PC-9 (cell line): ENCODE measurements around the gene TBC1D2. TPM values are rescaled to one million over a fixed set of nuclear protein-coding genes. Genes with fewer than 3 reads are reported as not detected.

Experiments used
- Bru-seq: library from RNA; stranded (reverse); fragments of 400-500 nt; gene quantifications from one replicate; lab custom pipeline; 2021; lab: Mats Ljungman, UMichigan
- BruChase-seq, 2 experiments: library from RNA; stranded (reverse); fragments of 400-500 nt; gene quantifications; one replicate each; lab custom pipeline; 2021; lab: Mats Ljungman, UMichigan
- BruUV-seq: library from RNA; stranded (reverse); fragments of 400-500 nt; replicated peaks from 2 replicates; lab custom pipeline; 2021; lab: Mats Ljungman, UMichigan
- CTCF ChIA-PET: fragments of 300-600 bp; sonication (Branson Sonifier 250); formaldehyde crosslinking; loops from one replicate; lab custom pipeline; 2022; ENCODE audit warnings: antibody characterized with exemption; lab: Charles Lee
- POLR2A ChIA-PET: fragments of 300-600 bp; sonication (Branson Sonifier 250); formaldehyde crosslinking; loops from one replicate; lab custom pipeline; 2022; ENCODE audit warnings: antibody characterized with exemption; ENCODE audit not compliant: unreplicated experiment; lab: Charles Lee
- DNase-seq, 2 experiments: peaks; one replicate each; pipeline versions ENCODE4 v3.0.0 to v3.0.0-alpha.2; 2015 to 2022; ENCODE audit warnings: mixed read lengths in 1 of 2
- H2AFZ ChIP-seq: fragments of 200-600 bp; sonication (generic); 2 replicates; pipeline ENCODE4 v1.8.1; 2017; ENCODE audit warnings: antibody characterized with exemption
- H3F3A ChIP-seq: fragments of 200-600 bp; sonication (generic); 2 replicates; pipeline ENCODE4 v1.8.1; 2017; ENCODE audit warnings: antibody characterized with exemption, mild to moderate bottlenecking, low read depth; ENCODE audit not compliant: insufficient read depth
- H3K27ac ChIP-seq: fragments of 200-600 bp; sonication (generic); 2 replicates; pipeline ENCODE4 v1.6.1; 2016; ENCODE audit warnings: mixed run types
- H3K27me3 ChIP-seq: fragments of 200-600 bp; sonication (generic); 2 replicates; pipeline ENCODE4 v1.6.1; 2016; ENCODE audit warnings: low read depth, mixed run types; ENCODE audit not compliant: insufficient read depth
- H3K36me3 ChIP-seq: fragments of 200-600 bp; sonication (generic); 2 replicates; pipeline ENCODE4 v1.6.1; 2016; ENCODE audit warnings: low read depth, mixed run types
- H3K4me1 ChIP-seq: fragments of 200-600 bp; sonication (generic); replicated peaks from 2 replicates; pipeline ENCODE4 v1.6.1; 2016; ENCODE audit warnings: mixed run types; ENCODE audit not compliant: insufficient read depth
- H3K4me2 ChIP-seq: fragments of 200-600 bp; sonication (generic); 2 replicates; pipeline ENCODE4 v1.6.1; 2017; ENCODE audit warnings: mixed run types
- H3K4me3 ChIP-seq: fragments of 200-600 bp; sonication (generic); 2 replicates; pipeline ENCODE4 v1.6.1; 2016; ENCODE audit warnings: mixed run types
- H3K79me2 ChIP-seq: fragments of 200-600 bp; sonication (generic); 2 replicates; pipeline ENCODE4 v1.6.1; 2017; ENCODE audit warnings: low read depth, mixed run types
- H3K9me2 ChIP-seq: fragments of 200-600 bp; sonication (generic); 2 replicates; pipeline ENCODE4 v1.8.1; 2017; ENCODE audit warnings: mild to moderate bottlenecking; ENCODE audit not compliant: insufficient read depth
- H3K9me3 ChIP-seq: fragments of 200-600 bp; sonication (generic); 2 replicates; pipeline ENCODE4 v1.8.1; 2016; ENCODE audit warnings: low read depth; ENCODE audit not compliant: insufficient read depth
- H4K20me1 ChIP-seq: fragments of 200-600 bp; sonication (generic); 2 replicates; pipeline ENCODE4 v1.8.1; 2017; ENCODE audit not compliant: insufficient read depth
- EZH2 ChIP-seq: fragments of 200-600 bp; sonication (generic); IDR thresholded peaks from 2 replicates; pipeline ENCODE4 v1.8.0; 2017; ENCODE audit warnings: antibody characterized with exemption, low read depth
- intact Hi-C: fragments of 100-400 bp; cut with micrococcal nuclease; formaldehyde crosslinking; loops from one replicate; pipeline ENCODE4 v1.10.0; 2022; ENCODE audit not compliant: unreplicated experiment
- long read RNA-seq: library from polyadenylated mRNA; stranded (forward); transcript quantifications from one replicate; pipeline ENCODE4 v2.0.0, GENCODE V29; 2022
- total RNA-seq: library from RNA; stranded (reverse); gene quantifications from 2 replicates; pipeline ENCODE4 v1.2.3, GENCODE V29; 2021
- TF ChIP-seq, protein P1 (sequence below): fragments of 200-600 bp; sonication (generic); conservative IDR thresholded peaks from 2 replicates; pipeline ENCODE4 v1.6.1; 2017; ENCODE audit warnings: mixed run types, antibody characterized with exemption, mild to moderate bottlenecking, moderate library complexity

Gene TBC1D2, protein sequence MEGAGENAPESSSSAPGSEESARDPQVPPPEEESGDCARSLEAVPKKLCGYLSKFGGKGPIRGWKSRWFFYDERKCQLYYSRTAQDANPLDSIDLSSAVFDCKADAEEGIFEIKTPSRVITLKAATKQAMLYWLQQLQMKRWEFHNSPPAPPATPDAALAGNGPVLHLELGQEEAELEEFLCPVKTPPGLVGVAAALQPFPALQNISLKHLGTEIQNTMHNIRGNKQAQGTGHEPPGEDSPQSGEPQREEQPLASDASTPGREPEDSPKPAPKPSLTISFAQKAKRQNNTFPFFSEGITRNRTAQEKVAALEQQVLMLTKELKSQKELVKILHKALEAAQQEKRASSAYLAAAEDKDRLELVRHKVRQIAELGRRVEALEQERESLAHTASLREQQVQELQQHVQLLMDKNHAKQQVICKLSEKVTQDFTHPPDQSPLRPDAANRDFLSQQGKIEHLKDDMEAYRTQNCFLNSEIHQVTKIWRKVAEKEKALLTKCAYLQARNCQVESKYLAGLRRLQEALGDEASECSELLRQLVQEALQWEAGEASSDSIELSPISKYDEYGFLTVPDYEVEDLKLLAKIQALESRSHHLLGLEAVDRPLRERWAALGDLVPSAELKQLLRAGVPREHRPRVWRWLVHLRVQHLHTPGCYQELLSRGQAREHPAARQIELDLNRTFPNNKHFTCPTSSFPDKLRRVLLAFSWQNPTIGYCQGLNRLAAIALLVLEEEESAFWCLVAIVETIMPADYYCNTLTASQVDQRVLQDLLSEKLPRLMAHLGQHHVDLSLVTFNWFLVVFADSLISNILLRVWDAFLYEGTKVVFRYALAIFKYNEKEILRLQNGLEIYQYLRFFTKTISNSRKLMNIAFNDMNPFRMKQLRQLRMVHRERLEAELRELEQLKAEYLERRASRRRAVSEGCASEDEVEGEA
- total RNA-seq, result 42.9 and 44.7 TPM in 2 replicates
- Bru-seq, nascent RNA, result percentile 81 among the genes with signal in this experiment
- BruChase-seq, experiment 1, labeled RNA remaining after a 2-hour chase, result percentile 75 among the genes with signal in this experiment
- percentile 68 among the genes with signal in this experiment for BruChase-seq, experiment 2, labeled RNA remaining after a 6-hour chase
- long read RNA-seq, transcript TBC1D2-205 (13 exons, 3,349 nt), result major isoform, 58 of 213 reads
- long read RNA-seq, partial matches to known transcripts, result 8 of 213 reads
- long read RNA-seq, other reads (novel, unspliced or antisense), result 143 of 213 reads

DNA sequence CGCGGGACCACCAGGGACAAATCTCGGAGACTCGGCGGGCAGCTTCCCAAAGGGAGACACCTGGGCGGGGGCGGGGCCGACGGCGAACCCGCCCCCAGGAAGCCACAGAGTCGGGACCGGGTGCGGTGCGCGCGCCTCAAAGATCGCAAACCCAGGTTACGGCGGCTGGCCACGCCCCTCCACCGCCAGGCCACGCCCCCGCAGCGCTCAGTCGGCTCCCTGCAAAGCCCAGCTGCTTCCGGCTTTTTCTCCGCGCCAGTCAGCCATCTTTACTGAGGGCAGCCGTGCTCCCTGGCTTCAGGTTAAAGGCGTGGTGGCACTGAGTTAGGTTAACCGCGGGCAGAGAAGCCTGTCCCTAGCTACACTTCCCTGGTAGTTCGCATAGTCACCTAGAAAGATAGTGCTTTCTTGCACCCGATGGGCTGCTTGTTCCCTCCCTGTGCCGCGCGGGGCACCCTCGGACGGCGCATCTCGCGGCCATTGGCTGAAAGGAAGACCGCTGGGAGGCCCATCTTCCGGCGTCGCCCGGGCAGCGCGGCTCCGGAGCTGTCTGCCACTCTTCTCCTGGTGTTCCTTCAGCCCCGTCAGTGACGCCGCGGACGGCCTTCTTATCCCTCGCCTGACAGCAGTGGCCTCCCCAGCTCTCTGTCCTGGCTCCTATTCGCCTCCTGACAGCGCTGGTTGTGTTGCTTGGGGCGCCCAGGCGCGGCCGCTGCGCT lies at the start of gene TBC1D2:
Gene TBC1D2, minus strand, starts transcription at position 72 of the 719 bp plus-strand sequence. CDS start 108 bp downstream, outside the sequence.
- H3F3A ChIP-seq, result peaks cover 48% of the 10 kb centered on the region
- POLR2A ChIA-PET, result interaction anchor here (0.6 to 1.1 kb wide), 8 partner anchors 24 to 439 kb away, joined by 3 to 9 read pairs (median 4); partner anchors contain the start of gene TRMO
- peak within 1 kb of the TSS; percentile 83 for H2AFZ ChIP-seq
- H3K27me3 ChIP-seq, result no peaks in the 10 kb centered on the region
- peak; percentile 85 to 99 for DNase-seq
- H3K4me1 ChIP-seq, result peaks cover 49% of the 10 kb centered on the region
- H4K20me1 ChIP-seq, result no peaks in the 10 kb centered on the region
- H3K79me2 ChIP-seq, result peaks cover 44% of the 10 kb centered on the region
- TF ChIP-seq, protein P1, sequence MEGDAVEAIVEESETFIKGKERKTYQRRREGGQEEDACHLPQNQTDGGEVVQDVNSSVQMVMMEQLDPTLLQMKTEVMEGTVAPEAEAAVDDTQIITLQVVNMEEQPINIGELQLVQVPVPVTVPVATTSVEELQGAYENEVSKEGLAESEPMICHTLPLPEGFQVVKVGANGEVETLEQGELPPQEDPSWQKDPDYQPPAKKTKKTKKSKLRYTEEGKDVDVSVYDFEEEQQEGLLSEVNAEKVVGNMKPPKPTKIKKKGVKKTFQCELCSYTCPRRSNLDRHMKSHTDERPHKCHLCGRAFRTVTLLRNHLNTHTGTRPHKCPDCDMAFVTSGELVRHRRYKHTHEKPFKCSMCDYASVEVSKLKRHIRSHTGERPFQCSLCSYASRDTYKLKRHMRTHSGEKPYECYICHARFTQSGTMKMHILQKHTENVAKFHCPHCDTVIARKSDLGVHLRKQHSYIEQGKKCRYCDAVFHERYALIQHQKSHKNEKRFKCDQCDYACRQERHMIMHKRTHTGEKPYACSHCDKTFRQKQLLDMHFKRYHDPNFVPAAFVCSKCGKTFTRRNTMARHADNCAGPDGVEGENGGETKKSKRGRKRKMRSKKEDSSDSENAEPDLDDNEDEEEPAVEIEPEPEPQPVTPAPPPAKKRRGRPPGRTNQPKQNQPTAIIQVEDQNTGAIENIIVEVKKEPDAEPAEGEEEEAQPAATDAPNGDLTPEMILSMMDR, result 0 out of 2 replicates have a peak, but pooled peaks have one; percentile 21
- no peak for TF ChIP-seq EZH2
- H3K4me2 ChIP-seq, result peak within 1 kb of the TSS; percentile 98
- BruUV-seq, result no TSS peak
- H3K9me3 ChIP-seq, result no peaks in the 10 kb centered on the region
- peak within 1 kb of the TSS; percentile 76 for H3K4me3 ChIP-seq
- H3K36me3 ChIP-seq, result no peaks in the 10 kb centered on the region
- H3K9me2 ChIP-seq, result no peaks in the 10 kb centered on the region
- peak within 1 kb of the TSS; percentile 82 for H3K27ac ChIP-seq
- intact Hi-C loops, result loop anchor here (10.0 kb wide), 1 partner anchor 541 kb away; no protein-coding TSS in a partner anchor
- CTCF ChIA-PET, result interaction anchor here (0.6 to 1.6 kb wide), 4 partner anchors 62 to 605 kb away, joined by 3 to 7 read pairs (median 4); no protein-coding TSS in a partner anchor

DNA sequence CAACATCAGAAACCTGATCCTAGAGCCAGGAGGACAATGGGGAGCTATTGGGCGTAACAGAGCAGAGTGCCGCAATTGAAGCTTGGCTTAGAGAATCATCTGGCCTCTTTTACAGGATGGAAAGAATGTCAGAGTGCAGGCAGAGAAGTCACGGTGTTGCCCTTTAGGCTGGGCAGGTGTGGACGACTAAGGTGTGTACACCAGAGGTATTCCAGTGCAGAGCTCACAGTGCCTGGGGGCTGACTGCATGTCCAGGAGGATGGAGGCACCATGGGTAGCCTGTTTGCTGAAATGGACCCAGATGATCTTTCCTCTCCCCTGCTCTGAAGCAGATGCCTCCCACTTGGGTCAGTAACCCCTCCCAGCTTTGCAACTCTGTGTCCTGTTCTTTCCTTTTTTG lies 48.9 kb upstream of the TBC1D2 start:
- no peak for TF ChIP-seq EZH2
- TF ChIP-seq, protein P1, result no peak
- H3K27ac ChIP-seq, result no peak overlapping the region
- H3F3A ChIP-seq, result no peaks in the 10 kb centered on the region
- BruUV-seq, result no TSS peak
- CTCF ChIA-PET, result no interaction called here
- no peak for DNase-seq
- H3K9me2 ChIP-seq, result no peaks in the 10 kb centered on the region
- H3K36me3 ChIP-seq, result no peaks in the 10 kb centered on the region
- intact Hi-C loops, result no loop called here
- no peaks in the 10 kb centered on the region for H3K27me3 ChIP-seq
- no peaks in the 10 kb centered on the region for H3K4me1 ChIP-seq
- no peaks in the 10 kb centered on the region for H3K79me2 ChIP-seq
- POLR2A ChIA-PET, result no interaction called here
- no peak overlapping the region for H3K4me3 ChIP-seq
- H3K4me2 ChIP-seq, result no peak overlapping the region
- no peak overlapping the region for H2AFZ ChIP-seq
- H4K20me1 ChIP-seq, result no peaks in the 10 kb centered on the region
- no peaks in the 10 kb centered on the region for H3K9me3 ChIP-seq
